Panc1 (cell line): ENCODE results near the gene BACH2. TPM values are rescaled to one million over a fixed set of nuclear protein-coding genes. Genes with fewer than 3 reads are reported as not detected.

Experiments
- ATAC-seq: fragments of 200-7000 bp; cut with Tn5 transposase; 2 replicates; pipeline ENCODE4 v1.9.1; 2020; ENCODE audit warnings: mild to moderate bottlenecking, moderate library complexity
- BruUV-seq: library from RNA; stranded (reverse); fragments of 400-500 nt; replicated peaks from 2 replicates; lab custom pipeline; 2021; lab: Mats Ljungman, UMichigan
- CTCF ChIA-PET: fragments of 300-600 bp; sonication (Branson Sonifier 250); formaldehyde crosslinking; loops from one replicate; lab custom pipeline; 2022; ENCODE audit warnings: antibody characterized with exemption; lab: Charles Lee
- POLR2A ChIA-PET: fragments of 300-600 bp; sonication (Branson Sonifier 250); formaldehyde crosslinking; loops from one replicate; lab custom pipeline; 2022; ENCODE audit warnings: antibody characterized with exemption; lab: Charles Lee
- DNase-seq: peaks from one replicate; pipeline ENCODE4 v3.0.0-alpha.2; 2010; ENCODE audit warnings: low read depth, low spot score
- H3K27ac ChIP-seq: 2 replicates; pipeline ENCODE4 v1.5.1; 2011; ENCODE audit warnings: mild to moderate bottlenecking, low read length, inconsistent platforms
- H3K27me3 ChIP-seq: fragments of 200-500 bp; sonication (Bioruptor generic); 2 replicates; pipeline ENCODE4 v1.6.0; 2014; ENCODE audit warnings: low read length, inconsistent platforms; ENCODE audit not compliant: control insufficient read depth, insufficient read depth
- H3K36me3 ChIP-seq: fragments of 200-500 bp; sonication (Bioruptor generic); 2 replicates; pipeline ENCODE4 v1.5.1; 2014; ENCODE audit warnings: inconsistent platforms, mild to moderate bottlenecking, low read length, moderate library complexity; ENCODE audit not compliant: control insufficient read depth, insufficient read depth
- H3K4me1 ChIP-seq: 2 replicates; pipeline ENCODE4 v1.5.1; 2011; ENCODE audit warnings: inconsistent platforms, mild to moderate bottlenecking, low read length, moderate library complexity; ENCODE audit not compliant: control insufficient read depth, insufficient read depth
- H3K4me3 ChIP-seq, 2 experiments: 2 replicates each; pipeline ENCODE4 v1.5.1; 2011 to 2012; ENCODE audit warnings: low read depth in 2 of 2, low read length in 2 of 2, mild to moderate bottlenecking in 2 of 2, inconsistent platforms in 1 of 2, moderate library complexity in 1 of 2
- H3K9me3 ChIP-seq: fragments of 200-500 bp; sonication (Bioruptor generic); 2 replicates; pipeline ENCODE4 v1.5.1; 2014; ENCODE audit warnings: low read depth, mild to moderate bottlenecking, inconsistent platforms, low read length, moderate library complexity; ENCODE audit not compliant: control insufficient read depth, insufficient read depth
- POLR2AphosphoS5 ChIP-seq: IDR thresholded peaks from 2 replicates; pipeline ENCODE4 v1.6.1; 2012; ENCODE audit warnings: mild to moderate bottlenecking, low read depth, low read length, moderate library complexity
- SIN3A ChIP-seq: IDR thresholded peaks from 2 replicates; pipeline ENCODE4 v1.6.1; 2012; ENCODE audit warnings: low read depth, mild to moderate bottlenecking, low read length, moderate library complexity, borderline replicate concordance; ENCODE audit not compliant: insufficient read depth
- TCF7L2 ChIP-seq: IDR thresholded peaks from 2 replicates; pipeline ENCODE4 v1.6.1; 2011; ENCODE audit warnings: mild to moderate bottlenecking, low read depth, low read length, inconsistent platforms
- in situ Hi-C: cut with HindIII; loops from 2 replicates; pipeline ENCODE4 v1.10.0; 2016; ENCODE audit warnings: low sequenced_read_pairs, low pct_unique_long_range_greater_than_20kb
- intact Hi-C: fragments of 100-400 bp; cut with micrococcal nuclease; formaldehyde crosslinking; loops from one replicate; pipeline ENCODE4 v1.10.0; 2022; ENCODE audit not compliant: unreplicated experiment
- total RNA-seq: library from RNA; stranded (reverse); gene quantifications from one replicate; pipeline ENCODE4 v1.2.1, GENCODE V29; 2021; ENCODE audit not compliant: unreplicated experiment
- TF ChIP-seq, protein P1 (sequence below): fragments of 450-650 bp; IDR thresholded peaks from 2 replicates; pipeline ENCODE4 v1.5.1; 2017; ENCODE audit warnings: mild to moderate bottlenecking
- TF ChIP-seq, protein P2 (sequence below), 2 experiments: IDR thresholded peaks; 2 replicates each; pipeline ENCODE4 v1.6.1; 2011 to 2012; ENCODE audit warnings: low read depth in 2 of 2, control low read depth in 1 of 2, low read length in 1 of 2, mild to moderate bottlenecking in 1 of 2, moderate library complexity in 1 of 2; ENCODE audit not compliant: insufficient read depth in 1 of 2

Gene BACH2
- total RNA-seq, 1 experiment from 2014 or later, result 1.6 TPM

GRCh38 chr6:89970609-89971337, 325.9 kb downstream of the BACH2 start:
- TF ChIP-seq SIN3A, result no peak
- TF ChIP-seq, protein P1, sequence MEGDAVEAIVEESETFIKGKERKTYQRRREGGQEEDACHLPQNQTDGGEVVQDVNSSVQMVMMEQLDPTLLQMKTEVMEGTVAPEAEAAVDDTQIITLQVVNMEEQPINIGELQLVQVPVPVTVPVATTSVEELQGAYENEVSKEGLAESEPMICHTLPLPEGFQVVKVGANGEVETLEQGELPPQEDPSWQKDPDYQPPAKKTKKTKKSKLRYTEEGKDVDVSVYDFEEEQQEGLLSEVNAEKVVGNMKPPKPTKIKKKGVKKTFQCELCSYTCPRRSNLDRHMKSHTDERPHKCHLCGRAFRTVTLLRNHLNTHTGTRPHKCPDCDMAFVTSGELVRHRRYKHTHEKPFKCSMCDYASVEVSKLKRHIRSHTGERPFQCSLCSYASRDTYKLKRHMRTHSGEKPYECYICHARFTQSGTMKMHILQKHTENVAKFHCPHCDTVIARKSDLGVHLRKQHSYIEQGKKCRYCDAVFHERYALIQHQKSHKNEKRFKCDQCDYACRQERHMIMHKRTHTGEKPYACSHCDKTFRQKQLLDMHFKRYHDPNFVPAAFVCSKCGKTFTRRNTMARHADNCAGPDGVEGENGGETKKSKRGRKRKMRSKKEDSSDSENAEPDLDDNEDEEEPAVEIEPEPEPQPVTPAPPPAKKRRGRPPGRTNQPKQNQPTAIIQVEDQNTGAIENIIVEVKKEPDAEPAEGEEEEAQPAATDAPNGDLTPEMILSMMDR, result peak; percentile 72
- no TSS peak for BruUV-seq
- DNase-seq (no peak), ATAC-seq (peak; percentile 89)
- ChIA-PET POLR2A (no interaction called here), CTCF (interaction anchor here (2.3 kb wide), 1 partner anchor 30 kb away, joined by 13 read pairs; no protein-coding TSS in a partner anchor)
- no peaks in the 10 kb centered on the region; the same call in 1 of the 2 replicates for H3K4me1 ChIP-seq
- in situ Hi-C loops (no loop called here), intact Hi-C loops (loop anchor here (2.0 kb wide), 2 partner anchors 30 to 508 kb away; no protein-coding TSS in a partner anchor)
- H3K36me3 ChIP-seq, result no peaks in the 10 kb centered on the region
- no peak overlapping the region for H3K4me3 ChIP-seq
- no peaks in the 10 kb centered on the region for H3K27me3 ChIP-seq
- no peaks in the 10 kb centered on the region for H3K9me3 ChIP-seq
- H3K27ac ChIP-seq, result no peak overlapping the region

GRCh38 chr6:89970072-89970471, 326.6 kb downstream of the BACH2 start:
- no peak for TF ChIP-seq POLR2AphosphoS5
- no peak for TF ChIP-seq SIN3A
- TF ChIP-seq, protein P1, result peak; percentile 63; the same call in 1 of the 2 replicates
- TF ChIP-seq, protein P2, sequence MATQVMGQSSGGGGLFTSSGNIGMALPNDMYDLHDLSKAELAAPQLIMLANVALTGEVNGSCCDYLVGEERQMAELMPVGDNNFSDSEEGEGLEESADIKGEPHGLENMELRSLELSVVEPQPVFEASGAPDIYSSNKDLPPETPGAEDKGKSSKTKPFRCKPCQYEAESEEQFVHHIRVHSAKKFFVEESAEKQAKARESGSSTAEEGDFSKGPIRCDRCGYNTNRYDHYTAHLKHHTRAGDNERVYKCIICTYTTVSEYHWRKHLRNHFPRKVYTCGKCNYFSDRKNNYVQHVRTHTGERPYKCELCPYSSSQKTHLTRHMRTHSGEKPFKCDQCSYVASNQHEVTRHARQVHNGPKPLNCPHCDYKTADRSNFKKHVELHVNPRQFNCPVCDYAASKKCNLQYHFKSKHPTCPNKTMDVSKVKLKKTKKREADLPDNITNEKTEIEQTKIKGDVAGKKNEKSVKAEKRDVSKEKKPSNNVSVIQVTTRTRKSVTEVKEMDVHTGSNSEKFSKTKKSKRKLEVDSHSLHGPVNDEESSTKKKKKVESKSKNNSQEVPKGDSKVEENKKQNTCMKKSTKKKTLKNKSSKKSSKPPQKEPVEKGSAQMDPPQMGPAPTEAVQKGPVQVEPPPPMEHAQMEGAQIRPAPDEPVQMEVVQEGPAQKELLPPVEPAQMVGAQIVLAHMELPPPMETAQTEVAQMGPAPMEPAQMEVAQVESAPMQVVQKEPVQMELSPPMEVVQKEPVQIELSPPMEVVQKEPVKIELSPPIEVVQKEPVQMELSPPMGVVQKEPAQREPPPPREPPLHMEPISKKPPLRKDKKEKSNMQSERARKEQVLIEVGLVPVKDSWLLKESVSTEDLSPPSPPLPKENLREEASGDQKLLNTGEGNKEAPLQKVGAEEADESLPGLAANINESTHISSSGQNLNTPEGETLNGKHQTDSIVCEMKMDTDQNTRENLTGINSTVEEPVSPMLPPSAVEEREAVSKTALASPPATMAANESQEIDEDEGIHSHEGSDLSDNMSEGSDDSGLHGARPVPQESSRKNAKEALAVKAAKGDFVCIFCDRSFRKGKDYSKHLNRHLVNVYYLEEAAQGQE (IDR thresholded peaks at IDR 0.05; ENCODE audit: insufficient read depth in 1 of 2, low read depth in 2 of 2, low read length in 1 of 2), result no peak
- no peak for TF ChIP-seq TCF7L2
- no peak overlapping the region for H3K4me3 ChIP-seq
- in situ Hi-C loops, result no loop called here

More at GRCh38 chr6:89970072-89970471, 326.6 kb downstream of the BACH2 start:
- POLR2A ChIA-PET, result no interaction called here
- no peaks in the 10 kb centered on the region for H3K27me3 ChIP-seq
- DNase-seq, result no peak
- BruUV-seq, result no TSS peak
- intact Hi-C loops, result loop anchor here (2.0 kb wide), 2 partner anchors 29 to 509 kb away; no protein-coding TSS in a partner anchor
- no peaks in the 10 kb centered on the region for H3K9me3 ChIP-seq
- H3K27ac ChIP-seq, result no peak overlapping the region; the same call in 1 of the 2 replicates
- no peaks in the 10 kb centered on the region for H3K36me3 ChIP-seq
- ATAC-seq, result peak; percentile 88
- CTCF ChIA-PET, result interaction anchor here (0.6 to 2.3 kb wide), 2 partner anchors 30 to 75 kb away, joined by 4 to 13 read pairs; no protein-coding TSS in a partner anchor
- no peaks in the 10 kb centered on the region; the same call in 1 of the 2 replicates for H3K4me1 ChIP-seq
